ENCODE results near the gene ZNF646. TPM values are rescaled to one million over a fixed set of nuclear protein-coding genes. Genes with fewer than 3 reads are reported as not detected.

The ZNF646 gene
- total and polyA plus RNA-seq, 2 experiments from 2014 or later: 4.8 to 9.1 TPM

DNA sequence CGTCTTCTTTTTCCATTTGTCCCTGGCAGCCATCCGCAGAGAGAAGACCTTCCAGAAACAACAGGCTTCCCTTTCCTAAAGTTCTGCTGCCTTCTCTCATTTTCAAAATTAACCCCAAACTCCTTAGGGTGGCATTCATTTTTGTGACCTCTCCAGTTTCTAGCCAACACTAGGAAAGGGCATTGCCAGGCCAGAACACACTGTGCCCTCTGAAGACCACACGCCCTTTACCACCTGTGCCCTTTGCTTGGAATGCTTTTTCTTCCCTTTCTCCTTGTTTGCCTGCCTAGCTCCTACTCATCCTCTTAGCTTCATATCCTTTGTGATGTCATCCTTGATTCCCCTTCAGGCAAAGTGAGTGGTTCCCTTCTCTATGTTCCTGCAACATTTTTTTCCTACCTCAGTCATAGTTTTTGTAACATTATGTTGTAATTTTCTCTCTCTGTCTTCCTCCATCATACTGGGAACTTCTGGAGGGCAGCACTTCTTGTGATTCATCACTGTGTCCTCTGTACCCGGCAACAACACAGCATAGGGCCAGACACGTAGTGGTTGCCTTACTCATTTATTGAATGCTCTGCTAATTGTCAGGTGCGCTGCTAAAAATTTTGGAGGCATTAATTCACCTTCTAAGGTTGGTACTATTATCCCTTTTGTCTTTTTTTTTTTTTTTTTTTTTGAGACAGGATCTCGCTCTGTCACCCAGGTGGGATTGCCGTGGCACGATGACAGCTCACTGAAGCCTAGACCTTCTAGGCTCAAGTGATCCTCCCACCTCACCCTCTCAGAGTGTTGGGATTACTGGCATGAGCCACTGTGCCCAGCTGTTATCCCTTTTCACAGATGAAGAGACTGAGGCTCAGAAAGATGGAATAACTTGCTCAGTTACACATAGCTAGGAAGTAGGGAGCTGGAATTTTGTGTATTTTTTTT lies 44.3 kb downstream of the ZNF646 start:
- WGBS (ENCODE audit: low lambda C conversion rate, missing lambda C conversion rate): 68% methylated on average over 9 of the region's 9 CpGs
- Histone ChIP-seq H3K27ac (peak overlapping the region; percentile 96), H3K79me2 (peaks cover 29% of the 10 kb centered on the region), H3K9me2 (replicated peaks; ENCODE audit: insufficient read depth) (no peaks in the 10 kb centered on the region), H2AFZ (peak overlapping the region; percentile 3), H3K36me3 (replicated peaks; ENCODE audit: insufficient read depth, low read depth) (no peaks in the 10 kb centered on the region), H3K4me3 (peak overlapping the region; percentile 24), H3K27me3 (no peaks in the 10 kb centered on the region), H3K9me3 (ENCODE audit: low read depth) (no peaks in the 10 kb centered on the region), H3K4me1 (ENCODE audit: insufficient read depth) (peaks cover 10% of the 10 kb centered on the region), H4K20me1 (ENCODE audit: insufficient read depth, poor library complexity, severe bottlenecking) (no peaks in the 10 kb centered on the region), H3K4me2 (peak overlapping the region; percentile 83)
- TF ChIP-seq, protein P1, sequence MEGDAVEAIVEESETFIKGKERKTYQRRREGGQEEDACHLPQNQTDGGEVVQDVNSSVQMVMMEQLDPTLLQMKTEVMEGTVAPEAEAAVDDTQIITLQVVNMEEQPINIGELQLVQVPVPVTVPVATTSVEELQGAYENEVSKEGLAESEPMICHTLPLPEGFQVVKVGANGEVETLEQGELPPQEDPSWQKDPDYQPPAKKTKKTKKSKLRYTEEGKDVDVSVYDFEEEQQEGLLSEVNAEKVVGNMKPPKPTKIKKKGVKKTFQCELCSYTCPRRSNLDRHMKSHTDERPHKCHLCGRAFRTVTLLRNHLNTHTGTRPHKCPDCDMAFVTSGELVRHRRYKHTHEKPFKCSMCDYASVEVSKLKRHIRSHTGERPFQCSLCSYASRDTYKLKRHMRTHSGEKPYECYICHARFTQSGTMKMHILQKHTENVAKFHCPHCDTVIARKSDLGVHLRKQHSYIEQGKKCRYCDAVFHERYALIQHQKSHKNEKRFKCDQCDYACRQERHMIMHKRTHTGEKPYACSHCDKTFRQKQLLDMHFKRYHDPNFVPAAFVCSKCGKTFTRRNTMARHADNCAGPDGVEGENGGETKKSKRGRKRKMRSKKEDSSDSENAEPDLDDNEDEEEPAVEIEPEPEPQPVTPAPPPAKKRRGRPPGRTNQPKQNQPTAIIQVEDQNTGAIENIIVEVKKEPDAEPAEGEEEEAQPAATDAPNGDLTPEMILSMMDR (IDR thresholded peaks at IDR 0.05; ENCODE audit: poor library complexity): no peak
- TF ChIP-seq EZH2 (IDR thresholded peaks at IDR 0.05; ENCODE audit: borderline replicate concordance) (no peak), EZH2phosphoT487 (IDR thresholded peaks at IDR 0.05; ENCODE audit: low read depth, severe bottlenecking, unreplicated experiment) (no peak)
- peak; percentile 56 for DNase-seq (ENCODE audit: low spot score)

DNA sequence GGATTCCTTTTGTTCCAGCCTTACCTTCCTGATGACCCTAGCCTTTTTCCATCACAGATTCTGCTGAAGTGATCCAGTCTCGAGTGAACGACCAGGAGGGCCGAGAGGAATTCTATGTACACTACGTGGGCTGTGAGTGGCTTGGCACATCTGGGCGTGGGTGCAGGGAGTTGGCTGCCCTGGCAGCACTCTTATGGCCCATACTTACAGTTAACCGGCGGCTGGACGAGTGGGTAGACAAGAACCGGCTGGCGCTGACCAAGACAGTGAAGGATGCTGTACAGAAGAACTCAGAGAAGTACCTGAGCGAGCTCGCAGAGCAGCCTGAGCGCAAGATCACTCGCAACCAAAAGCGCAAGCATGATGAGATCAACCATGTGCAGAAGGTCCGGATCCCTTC lies 45.9 kb downstream of the ZNF646 start:
- H3K4me1 ChIP-seq (ENCODE audit: insufficient read depth): peaks cover 6% of the 10 kb centered on the region
- no peak overlapping the region for H3K4me3 ChIP-seq
- H3K79me2 ChIP-seq: peaks cover 29% of the 10 kb centered on the region
- H4K20me1 ChIP-seq (ENCODE audit: insufficient read depth, poor library complexity, severe bottlenecking): no peaks in the 10 kb centered on the region
- DNase-seq (ENCODE audit: low spot score): peak; percentile 3
- H3K9me3 ChIP-seq (ENCODE audit: low read depth): no peaks in the 10 kb centered on the region
- no peaks in the 10 kb centered on the region for H3K36me3 ChIP-seq (replicated peaks; ENCODE audit: insufficient read depth, low read depth)
- TF ChIP-seq, protein P1 (IDR thresholded peaks at IDR 0.05; ENCODE audit: poor library complexity): no peak
- TF ChIP-seq EZH2phosphoT487 (IDR thresholded peaks at IDR 0.05; ENCODE audit: low read depth, severe bottlenecking, unreplicated experiment) (no peak), EZH2 (IDR thresholded peaks at IDR 0.05; ENCODE audit: borderline replicate concordance) (no peak)
- 98% methylated on average over 16 of the region's 16 CpGs for WGBS (ENCODE audit: low lambda C conversion rate, missing lambda C conversion rate)
- H3K4me2 ChIP-seq: no peak overlapping the region
- H3K9me2 ChIP-seq (replicated peaks; ENCODE audit: insufficient read depth): no peaks in the 10 kb centered on the region
- no peak overlapping the region for H2AFZ ChIP-seq
- H3K27me3 ChIP-seq: no peaks in the 10 kb centered on the region
- no peak overlapping the region for H3K27ac ChIP-seq

DNA sequence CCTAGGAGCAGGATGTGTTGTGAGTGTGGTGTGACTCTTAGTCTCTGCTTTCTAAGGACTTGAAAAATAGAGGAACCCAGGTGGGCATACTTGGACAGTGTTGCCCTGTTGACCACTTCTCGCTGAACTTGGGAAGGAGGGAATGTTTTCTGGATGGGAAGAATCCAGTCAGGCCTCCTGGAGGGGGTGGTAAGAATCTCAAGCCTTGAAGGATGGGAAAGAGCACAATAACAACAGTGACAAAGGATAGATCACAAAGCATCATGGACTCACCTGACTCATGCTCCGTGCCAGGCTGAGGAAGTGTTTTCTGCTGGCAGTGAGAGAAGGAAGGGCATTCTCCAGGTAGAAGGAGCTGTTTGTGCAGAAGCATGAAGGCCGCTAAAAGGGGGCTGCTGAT lies 51.6 kb downstream of the ZNF646 start:
- Histone ChIP-seq H3K4me3 (no peak overlapping the region), H3K4me1 (ENCODE audit: insufficient read depth) (peaks cover 23% of the 10 kb centered on the region), H3K27me3 (no peaks in the 10 kb centered on the region), H3K36me3 (replicated peaks; ENCODE audit: insufficient read depth, low read depth) (no peaks in the 10 kb centered on the region), H3K27ac (no peak overlapping the region), H2AFZ (no peak overlapping the region), H4K20me1 (ENCODE audit: insufficient read depth, poor library complexity, severe bottlenecking) (no peaks in the 10 kb centered on the region), H3K4me2 (no peak overlapping the region), H3K79me2 (no peaks in the 10 kb centered on the region), H3K9me2 (replicated peaks; ENCODE audit: insufficient read depth) (no peaks in the 10 kb centered on the region), H3K9me3 (ENCODE audit: low read depth) (no peaks in the 10 kb centered on the region)
- no peak for DNase-seq (ENCODE audit: low spot score)
- WGBS (ENCODE audit: low lambda C conversion rate, missing lambda C conversion rate): 94% methylated on average over 3 of the region's 3 CpGs
- TF ChIP-seq, protein P1 (IDR thresholded peaks at IDR 0.05; ENCODE audit: poor library complexity): no peak
- TF ChIP-seq EZH2phosphoT487 (IDR thresholded peaks at IDR 0.05; ENCODE audit: low read depth, severe bottlenecking, unreplicated experiment): no peak
- TF ChIP-seq EZH2 (IDR thresholded peaks at IDR 0.05; ENCODE audit: borderline replicate concordance): no peak
